DND-41 (cell line): ENCODE measurements around the gene MFSD8.
"Not testable (repeated sequence)": the region's sequence is repeated elsewhere in the genome, so short reads cannot be mapped to it uniquely, and the experiment has no call there.

Source experiments
- ATAC-seq: fragments of 200-7000 bp; cut with Tn5 transposase; 3 replicates; pipeline ENCODE4 v1.9.1; 2021; ENCODE audit warnings: low read depth; ENCODE audit not compliant: insufficient read depth
- DNase-seq: peaks from one replicate; pipeline ENCODE4 v3.0.0-alpha.2; 2020
- H2AFZ ChIP-seq: 2 replicates; pipeline ENCODE4 v1.6.0; 2012; ENCODE audit warnings: low read depth, low read length
- H3K27ac ChIP-seq: 2 replicates; pipeline ENCODE4 v1.5.1; 2012; ENCODE audit warnings: low read length, inconsistent platforms
- H3K27me3 ChIP-seq: fragments of 200-600 bp; sonication (generic); 2 replicates; pipeline ENCODE4 v1.6.0; 2012; ENCODE audit warnings: low read length, mild to moderate bottlenecking, inconsistent platforms; ENCODE audit not compliant: insufficient read depth, poor library complexity
- H3K36me3 ChIP-seq: 2 replicates; pipeline ENCODE4 v1.5.1; 2012; ENCODE audit warnings: low read length, inconsistent platforms; ENCODE audit not compliant: insufficient read depth
- H3K4me1 ChIP-seq: 2 replicates; pipeline ENCODE4 v1.5.1; 2012; ENCODE audit warnings: mild to moderate bottlenecking, low read length; ENCODE audit not compliant: insufficient read depth
- H3K4me2 ChIP-seq: 2 replicates; pipeline ENCODE4 v1.6.0; 2012; ENCODE audit warnings: mild to moderate bottlenecking, moderate library complexity, low read length, inconsistent platforms; ENCODE audit not compliant: insufficient read depth
- H3K4me3 ChIP-seq, 2 experiments: fragments of 200-600 bp in 1 of 2; shearing (Covaris generic) in 1 of 2; 2 replicates each; pipeline ENCODE4 v1.5.1; 2012 to 2016; ENCODE audit warnings: inconsistent platforms in 2 of 2, low read length in 2 of 2, mild to moderate bottlenecking in 2 of 2, low read depth in 1 of 2, moderate library complexity in 1 of 2
- H3K79me2 ChIP-seq: 2 replicates; pipeline ENCODE4 v1.6.0; 2012; ENCODE audit warnings: low read length, inconsistent platforms; ENCODE audit not compliant: insufficient read depth
- H3K9ac ChIP-seq: 2 replicates; pipeline ENCODE4 v1.6.0; 2012; ENCODE audit warnings: low read depth, mild to moderate bottlenecking, inconsistent platforms, low read length, moderate library complexity
- H3K9me3 ChIP-seq: 2 replicates; pipeline ENCODE4 v1.5.1; 2012; ENCODE audit warnings: low read length, moderate library complexity, mild to moderate bottlenecking, inconsistent platforms; ENCODE audit not compliant: insufficient read depth, severe bottlenecking
- H4K20me1 ChIP-seq: 2 replicates; pipeline ENCODE4 v1.6.0; 2012; ENCODE audit warnings: low read length; ENCODE audit not compliant: insufficient read depth
- CTCF ChIP-seq: IDR thresholded peaks from 2 replicates; pipeline ENCODE4 v1.5.1; 2012; ENCODE audit warnings: borderline replicate concordance, low read length, moderate library complexity, mild to moderate bottlenecking; ENCODE audit not compliant: poor library complexity, severe bottlenecking; ENCODE audit errors: extremely low read depth
- EZH2 ChIP-seq: IDR thresholded peaks from 3 replicates; pipeline ENCODE4 v1.6.1; 2012; ENCODE audit warnings: borderline replicate concordance, low read depth, mild to moderate bottlenecking, moderate library complexity, low read length, inconsistent platforms; ENCODE audit not compliant: severe bottlenecking

Gene MFSD8

GRCh38 chr4:127930175-127930574, 34.8 kb downstream of the MFSD8 start:
- H2AFZ ChIP-seq: no peak overlapping the region
- H3K36me3 ChIP-seq: peaks cover 31% of the 10 kb centered on the region
- no peak overlapping the region for H3K4me3 ChIP-seq
- H4K20me1 ChIP-seq: no peaks in the 10 kb centered on the region
- DNase-seq: no peak
- H3K4me2 ChIP-seq: no peak overlapping the region
- no peak overlapping the region for H3K9ac ChIP-seq
- no peak overlapping the region for H3K27ac ChIP-seq
- ATAC-seq: no peak
- no peaks in the 10 kb centered on the region for H3K4me1 ChIP-seq
- no peak for TF ChIP-seq EZH2
- TF ChIP-seq CTCF: no peak
- H3K9me3 ChIP-seq: no peaks in the 10 kb centered on the region
- no peaks in the 10 kb centered on the region for H3K27me3 ChIP-seq
- H3K79me2 ChIP-seq: no peaks in the 10 kb centered on the region

GRCh38 chr4:127925720-127926119, 39.3 kb downstream of the MFSD8 start:
- H4K20me1 ChIP-seq, H3K9me3 ChIP-seq, H3K79me2 ChIP-seq, H3K27ac ChIP-seq, H3K4me2 ChIP-seq, H3K9ac ChIP-seq, H3K4me3 ChIP-seq, H3K4me1 ChIP-seq, H2AFZ ChIP-seq, H3K27me3 ChIP-seq, ATAC-seq, DNase-seq: not testable (repeated sequence)
- peaks cover 38% of the 10 kb centered on the region for H3K36me3 ChIP-seq

- TF ChIP-seq CTCF (no peak), EZH2 (no peak)
- Histone ChIP-seq H3K9ac (no peak overlapping the region), H3K36me3 (peaks cover 32% of the 10 kb centered on the region)
Measured at GRCh38 chr4:127922226-127922625, 42.7 kb downstream of the MFSD8 start.

GRCh38 chr4:127920521-127920920, 44.5 kb downstream of the MFSD8 start:
- no peak for DNase-seq
- H4K20me1 ChIP-seq: no peaks in the 10 kb centered on the region
- peaks cover 25% of the 10 kb centered on the region for H3K36me3 ChIP-seq
- H3K79me2 ChIP-seq: no peaks in the 10 kb centered on the region
- no peak overlapping the region for H3K4me3 ChIP-seq
- H3K27me3 ChIP-seq: no peaks in the 10 kb centered on the region
- no peak overlapping the region for H3K9ac ChIP-seq
- no peak for TF ChIP-seq CTCF
- TF ChIP-seq EZH2: no peak
- no peaks in the 10 kb centered on the region for H3K4me1 ChIP-seq
- no peak for ATAC-seq
- no peak overlapping the region for H2AFZ ChIP-seq
- H3K9me3 ChIP-seq: no peaks in the 10 kb centered on the region
- no peak overlapping the region for H3K27ac ChIP-seq
- no peak overlapping the region for H3K4me2 ChIP-seq

More at GRCh38 chr4:127922226-127922625, 42.7 kb downstream of the MFSD8 start:
- H3K4me3 ChIP-seq: no peak overlapping the region
- no peaks in the 10 kb centered on the region for H4K20me1 ChIP-seq
- ATAC-seq: no peak
- no peak overlapping the region for H2AFZ ChIP-seq
- H3K27ac ChIP-seq: no peak overlapping the region
- no peak overlapping the region for H3K4me2 ChIP-seq
- no peaks in the 10 kb centered on the region for H3K79me2 ChIP-seq
- no peaks in the 10 kb centered on the region for H3K9me3 ChIP-seq
- H3K27me3 ChIP-seq: no peaks in the 10 kb centered on the region
- no peak for DNase-seq
- no peaks in the 10 kb centered on the region for H3K4me1 ChIP-seq
